Erythroblast (primary cell): ENCODE measurements around the gene MAPRE2.

ENCODE experiments used
- GATA1 ChIP-seq: IDR thresholded peaks from 2 replicates; pipeline ENCODE4 v1.6.1; 2011; ENCODE audit warnings: low read depth, mild to moderate bottlenecking, control low read depth, low read length, moderate library complexity
- POLR2A ChIP-seq: IDR thresholded peaks from 2 replicates; pipeline ENCODE4 v1.6.1; 2011; ENCODE audit warnings: mild to moderate bottlenecking, low read length

DNA sequence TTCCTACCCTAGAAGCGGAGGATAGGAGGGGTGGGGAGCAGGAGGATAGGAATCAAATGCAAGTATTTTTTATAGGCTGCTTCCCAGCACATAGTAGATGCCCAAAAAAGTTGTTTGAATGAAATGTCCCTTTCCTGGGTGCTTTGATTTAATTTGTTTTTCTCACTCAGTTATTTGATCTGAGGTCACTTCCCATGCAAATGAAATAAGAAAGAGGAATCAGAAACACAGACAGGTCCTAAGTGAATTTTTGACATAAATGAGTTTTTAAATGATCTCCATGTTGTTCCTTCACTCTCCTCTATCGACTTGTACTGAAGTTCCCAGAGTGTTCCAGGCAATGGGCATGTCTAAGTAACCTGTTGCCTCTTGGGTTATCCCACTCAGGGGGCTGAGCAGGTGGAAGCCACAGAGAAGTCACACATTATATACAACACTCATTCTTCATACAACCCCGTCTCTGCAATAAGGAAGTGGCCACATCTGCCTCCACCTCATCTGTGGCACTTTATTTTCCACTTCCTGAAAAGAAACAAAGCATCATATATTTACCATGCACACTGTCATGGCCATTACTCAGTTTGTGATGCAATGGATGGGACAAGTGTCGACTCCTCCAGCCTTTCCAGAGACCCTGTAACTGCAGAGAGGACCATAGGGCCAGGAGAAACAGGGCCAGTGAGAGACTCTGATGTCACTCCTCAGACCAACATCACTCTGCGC, 117.7 kb downstream of the MAPRE2 start:
- no peak for TF ChIP-seq POLR2A
- TF ChIP-seq GATA1, result no peak
